HT1080 (cell line): Measurements from ENCODE around the gene TMSB4Y. TPM values are rescaled to one million over a fixed set of nuclear protein-coding genes. Genes with fewer than 3 reads are reported as not detected.

Source experiments
- DNase-seq: peaks from one replicate; pipeline ENCODE4 v3.0.0-alpha.2; 2015; ENCODE audit warnings: low read depth
- polyA plus RNA-seq, 2 experiments: library from polyadenylated mRNA; depleted of rRNA; stranded (reverse); fragments of >200 nt; gene quantifications; 2 replicates each; pipeline ENCODE4 v1.2.3, GENCODE V29; 2015
- total RNA-seq: library from RNA; depleted of rRNA; stranded (reverse); fragments of >200 nt; shearing (Covaris generic); gene quantifications from 2 replicates; pipeline ENCODE4 v1.2.3, GENCODE V29; 2014; rRNA removed

Gene TMSB4Y
- not detected in 2 replicates for total RNA-seq
- not detected in 2 replicates for polyA plus RNA-seq (2015; cell fraction: cytosol; rRNA removed)
- not detected in 2 replicates for polyA plus RNA-seq (2015; cell fraction: nucleus; rRNA removed)

DNA sequence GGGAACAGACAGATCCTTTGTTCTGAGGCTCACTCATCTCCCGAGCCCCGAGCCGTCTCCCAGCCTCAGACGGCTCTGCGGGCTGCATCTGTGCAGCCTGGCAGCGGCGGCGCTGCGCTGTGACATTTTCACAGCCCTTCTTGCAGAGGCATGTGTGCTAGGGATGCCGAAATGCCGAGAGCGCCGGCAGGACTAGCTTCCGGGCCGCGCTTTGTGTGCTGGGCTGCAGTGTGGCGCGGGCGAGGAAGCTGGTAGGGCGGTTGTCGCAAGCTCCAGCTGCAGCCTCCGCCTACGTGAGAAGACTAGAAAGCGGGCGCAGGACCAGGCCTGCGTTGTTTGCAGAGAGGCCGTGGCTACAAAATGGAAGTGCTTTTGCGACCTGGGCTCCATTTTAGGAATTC, at the start of gene TMSB4Y:
Gene TMSB4Y, plus strand, starts transcription at position 332 of the 401 bp plus-strand sequence.
- DNase-seq = no peak

GRCh38 chrY:13664162-13664561, 39.5 kb upstream of the TMSB4Y start:
- DNase-seq = no peak

- DNase-seq = no peak
These were observed 32.6 kb upstream of the TMSB4Y start for GRCh38 chrY:13671122-13671521.

DNA sequence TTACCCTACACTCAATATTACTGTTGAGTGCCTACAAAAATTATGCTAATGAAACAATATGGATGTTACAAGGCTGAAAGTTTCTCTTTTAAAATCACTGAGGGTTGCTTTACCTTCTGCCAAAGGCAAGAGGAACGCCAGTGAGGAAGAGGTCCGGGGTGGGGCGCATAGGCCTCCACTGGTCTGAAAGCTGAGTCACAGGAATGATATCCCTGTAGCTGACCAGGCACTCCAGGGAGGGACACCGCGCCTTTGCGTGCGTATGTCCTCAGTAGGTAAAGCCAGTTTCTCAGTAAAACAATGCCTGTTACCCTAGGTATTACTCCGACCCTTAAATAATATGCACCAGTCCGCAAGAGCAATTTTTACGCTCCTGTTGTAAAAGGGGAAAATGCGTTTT, 1.4 kb upstream of the TMSB4Y start:
- DNase-seq = no peak

GRCh38 chrY:13704121-13704930, 627 bp downstream of the TMSB4Y start:
- DNase-seq = no peak

GRCh38 chrY:13705197-13705596, 1.5 kb downstream of the TMSB4Y start:
- DNase-seq = no peak

- no peak for DNase-seq
These were observed 4.3 kb downstream of the TMSB4Y start for GRCh38 chrY:13708038-13708437.

DNA sequence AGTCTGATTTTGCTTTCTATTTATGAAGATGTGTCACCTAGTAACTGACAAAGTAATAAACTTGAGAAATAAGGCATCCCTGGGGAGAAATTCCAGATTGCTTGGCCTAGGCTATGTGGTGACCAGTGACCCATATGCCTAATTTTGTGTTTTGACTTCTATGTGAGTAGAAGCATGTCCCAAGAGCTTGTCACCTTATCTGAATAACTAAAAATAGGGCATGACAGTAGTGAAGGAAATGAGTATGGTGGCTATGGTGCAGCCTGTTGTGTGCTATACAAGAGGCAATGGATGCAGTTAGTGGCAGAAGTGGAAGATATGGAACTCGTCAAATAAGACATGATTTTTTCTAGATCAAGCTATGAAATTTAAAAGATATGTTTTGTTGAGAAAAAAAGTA, 15.3 kb downstream of the TMSB4Y start:
- DNase-seq = no peak

DNA sequence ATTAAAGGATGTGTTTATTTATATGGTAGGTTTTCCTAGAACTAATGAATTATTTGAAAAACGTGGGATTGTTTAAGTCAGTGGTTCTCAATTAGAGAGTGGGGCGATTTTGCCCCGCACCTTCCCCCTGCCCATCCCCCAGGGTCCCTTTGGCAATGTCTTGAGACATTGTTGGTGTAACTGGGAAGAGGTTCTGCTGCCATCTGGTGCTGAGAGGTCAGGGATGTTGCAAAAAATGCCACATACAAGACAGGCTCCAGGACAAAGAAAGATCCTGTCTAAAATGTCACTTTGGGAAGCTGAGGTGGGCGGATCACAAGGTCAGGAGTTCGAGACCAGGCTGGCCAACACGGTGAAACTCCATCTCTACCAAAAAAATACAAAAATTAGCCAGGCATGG, 25.8 kb downstream of the TMSB4Y start:
- DNase-seq = no peak

GRCh38 chrY:13738618-13739017, 34.9 kb downstream of the TMSB4Y start:
- DNase-seq = no peak

DNA sequence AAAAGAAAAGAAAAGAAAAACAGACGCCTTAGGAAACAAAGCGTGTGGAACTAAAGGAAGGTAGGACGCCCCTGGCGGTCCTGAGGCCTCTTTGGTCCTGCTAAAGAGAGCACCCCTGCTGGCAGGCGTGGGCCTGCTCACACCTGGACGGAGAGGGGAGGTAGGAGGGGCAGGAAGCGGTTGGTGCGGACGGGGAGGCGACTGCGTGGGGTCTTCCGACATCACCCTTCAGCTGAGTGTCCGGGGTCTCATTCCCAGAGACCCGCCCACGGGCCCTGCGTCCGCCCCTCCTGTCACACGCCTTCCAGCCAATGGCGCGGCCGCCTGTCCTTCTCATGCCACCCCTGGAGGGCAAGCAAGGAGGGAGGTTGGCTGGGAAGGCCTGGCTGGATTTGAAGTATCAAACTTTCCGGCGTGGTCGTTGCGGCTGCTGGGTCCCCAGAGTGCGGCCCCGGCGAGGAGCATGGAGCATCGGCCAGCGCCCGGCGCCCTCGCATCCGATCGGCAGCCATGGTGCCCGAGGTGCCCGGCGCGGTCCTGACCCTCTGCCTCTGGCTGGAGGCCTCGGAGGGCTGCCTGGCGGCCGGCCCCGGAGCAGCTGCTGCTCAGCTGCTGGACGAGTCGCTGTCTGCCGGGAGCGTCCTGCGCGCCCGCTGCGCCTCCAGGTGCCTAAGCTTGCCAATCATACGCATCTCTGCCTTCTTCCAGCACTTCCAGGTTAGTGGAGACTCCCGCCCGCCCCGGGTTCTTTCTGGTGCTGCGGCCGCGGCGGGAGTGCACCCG, 47.8 kb downstream of the TMSB4Y start:
- DNase-seq = no peak

DNA sequence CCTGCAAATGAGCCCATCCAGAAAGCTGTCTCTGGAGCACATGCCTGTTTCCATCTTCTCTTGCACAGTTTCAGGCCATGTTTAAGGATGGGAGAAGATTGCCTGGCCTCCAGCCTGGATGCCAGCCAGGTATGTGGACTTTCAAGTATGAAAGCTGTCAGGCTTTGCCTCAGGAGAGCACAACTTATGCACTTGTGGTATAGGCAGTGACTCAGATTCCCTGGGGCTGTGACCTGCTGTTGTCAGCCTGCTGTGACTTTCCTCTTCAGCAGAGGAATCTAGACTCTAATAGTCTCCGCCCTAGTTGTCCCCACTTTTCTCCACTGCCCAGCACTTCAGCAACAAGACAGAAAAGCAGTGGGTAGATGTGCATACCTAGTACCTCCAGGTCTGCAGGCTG, 51.0 kb downstream of the TMSB4Y start:
- DNase-seq = no peak

Other genes starting within 250 kb of the TMSB4Y start
- 2.8 and 3.4 TPM in 2 replicates for gene UTY, start 223.9 kb upstream of the TMSB4Y start, total RNA-seq